Progenitor cell of endocrine pancreas (in vitro differentiated cells): ENCODE data around the gene GVQW3. TPM values are rescaled to one million over a fixed set of nuclear protein-coding genes. Genes with fewer than 3 reads are reported as not detected.

Source experiments
- DNase-seq: peaks from one replicate; pipeline ENCODE4 v3.0.0; 2021; ENCODE audit warnings: low spot score; ENCODE audit not compliant: unreplicated experiment
- H3K27ac Mint-ChIP-seq: 2 replicates; pipeline ENCODE4 v1.8.0; 2021; ENCODE audit warnings: mild to moderate bottlenecking, moderate library complexity, mixed read lengths
- H3K27me3 Mint-ChIP-seq: 2 replicates; pipeline ENCODE4 v1.8.0; 2021; ENCODE audit warnings: mixed read lengths
- H3K36me3 Mint-ChIP-seq: 2 replicates; pipeline ENCODE4 v1.8.0; 2022; ENCODE audit warnings: mixed read lengths; ENCODE audit not compliant: insufficient read depth
- H3K4me1 Mint-ChIP-seq: 2 replicates; pipeline ENCODE4 v1.8.0; 2021; ENCODE audit warnings: low read depth, mixed read lengths
- H3K4me3 Mint-ChIP-seq: 2 replicates; pipeline ENCODE4 v1.8.0; 2021; ENCODE audit warnings: low read depth, mild to moderate bottlenecking, moderate library complexity, mixed read lengths
- H3K9me3 Mint-ChIP-seq: 2 replicates; pipeline ENCODE4 v1.8.0; 2021; ENCODE audit warnings: low read depth, mixed read lengths
- total RNA-seq: library from RNA; stranded (reverse); gene quantifications from 2 replicates; pipeline ENCODE4 v1.2.1, GENCODE V29; 2021
- TF ChIP-seq, protein P1 (sequence below): fragments of 200-600 bp; sonication (generic); IDR thresholded peaks from one replicate; pipeline ENCODE4 v1.5.0; 2021; ENCODE audit warnings: antibody characterized with exemption, mild to moderate bottlenecking; ENCODE audit not compliant: unreplicated experiment

GVQW3 gene
- total RNA-seq, 1 donor from 2014 or later = 17.5 TPM

DNA sequence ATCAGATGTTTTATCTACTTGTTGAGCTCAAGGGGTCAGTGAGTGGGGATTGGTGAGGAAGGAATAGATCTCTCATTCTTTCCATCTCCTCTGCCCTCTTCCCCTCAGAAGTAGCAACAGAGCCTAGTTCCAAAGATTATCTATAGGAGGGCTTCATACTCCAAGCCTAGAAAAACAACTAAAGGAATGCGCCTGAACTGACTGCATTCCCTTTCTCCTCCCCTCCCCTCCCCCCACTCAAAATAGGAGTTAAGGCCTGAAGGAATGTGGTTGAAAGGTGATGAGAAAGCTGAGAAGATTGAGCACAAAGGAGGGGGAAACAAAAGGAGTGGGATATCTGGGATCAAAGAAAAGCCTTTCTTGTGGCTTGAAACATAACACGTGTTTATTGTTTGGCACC lies 74.2 kb downstream of the GVQW3 start:
- Mint-ChIP-seq H3K4me3 (no peak overlapping the region), H3K36me3 (peaks cover 9% of the 10 kb centered on the region), H3K27ac (peak overlapping the region; percentile 86), H3K4me1 (peaks cover 12% of the 10 kb centered on the region), H3K27me3 (no peaks in the 10 kb centered on the region), H3K9me3 (no peaks in the 10 kb centered on the region)
- no peak for DNase-seq
- TF ChIP-seq, protein P1, sequence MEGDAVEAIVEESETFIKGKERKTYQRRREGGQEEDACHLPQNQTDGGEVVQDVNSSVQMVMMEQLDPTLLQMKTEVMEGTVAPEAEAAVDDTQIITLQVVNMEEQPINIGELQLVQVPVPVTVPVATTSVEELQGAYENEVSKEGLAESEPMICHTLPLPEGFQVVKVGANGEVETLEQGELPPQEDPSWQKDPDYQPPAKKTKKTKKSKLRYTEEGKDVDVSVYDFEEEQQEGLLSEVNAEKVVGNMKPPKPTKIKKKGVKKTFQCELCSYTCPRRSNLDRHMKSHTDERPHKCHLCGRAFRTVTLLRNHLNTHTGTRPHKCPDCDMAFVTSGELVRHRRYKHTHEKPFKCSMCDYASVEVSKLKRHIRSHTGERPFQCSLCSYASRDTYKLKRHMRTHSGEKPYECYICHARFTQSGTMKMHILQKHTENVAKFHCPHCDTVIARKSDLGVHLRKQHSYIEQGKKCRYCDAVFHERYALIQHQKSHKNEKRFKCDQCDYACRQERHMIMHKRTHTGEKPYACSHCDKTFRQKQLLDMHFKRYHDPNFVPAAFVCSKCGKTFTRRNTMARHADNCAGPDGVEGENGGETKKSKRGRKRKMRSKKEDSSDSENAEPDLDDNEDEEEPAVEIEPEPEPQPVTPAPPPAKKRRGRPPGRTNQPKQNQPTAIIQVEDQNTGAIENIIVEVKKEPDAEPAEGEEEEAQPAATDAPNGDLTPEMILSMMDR = no peak

DNA sequence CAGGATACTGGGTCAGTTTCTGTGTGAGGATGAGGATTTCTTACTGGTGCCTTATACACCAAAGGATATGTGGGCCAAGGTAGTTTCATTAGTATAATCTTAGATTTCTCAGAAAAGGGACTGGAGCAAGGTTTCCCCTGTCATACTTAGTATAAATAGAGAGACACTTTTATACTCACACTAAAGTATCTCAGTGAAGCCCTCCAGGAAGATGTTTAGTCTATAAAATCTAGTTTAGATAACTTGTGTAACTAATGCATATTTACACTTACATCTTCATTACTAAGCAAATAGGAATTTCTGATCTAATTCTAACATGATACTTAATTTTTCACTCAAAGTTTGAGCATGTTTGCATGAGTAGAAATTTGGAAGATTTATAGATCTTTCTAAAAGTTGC lies 74.8 kb downstream of the GVQW3 start:
- TF ChIP-seq, protein P1 = no peak
- peaks cover 12% of the 10 kb centered on the region for H3K4me1 Mint-ChIP-seq
- H3K36me3 Mint-ChIP-seq = peaks cover 11% of the 10 kb centered on the region
- H3K27me3 Mint-ChIP-seq = no peaks in the 10 kb centered on the region
- DNase-seq = no peak
- no peak overlapping the region for H3K4me3 Mint-ChIP-seq
- H3K9me3 Mint-ChIP-seq = no peaks in the 10 kb centered on the region
- H3K27ac Mint-ChIP-seq = peak overlapping the region; percentile 86

DNA sequence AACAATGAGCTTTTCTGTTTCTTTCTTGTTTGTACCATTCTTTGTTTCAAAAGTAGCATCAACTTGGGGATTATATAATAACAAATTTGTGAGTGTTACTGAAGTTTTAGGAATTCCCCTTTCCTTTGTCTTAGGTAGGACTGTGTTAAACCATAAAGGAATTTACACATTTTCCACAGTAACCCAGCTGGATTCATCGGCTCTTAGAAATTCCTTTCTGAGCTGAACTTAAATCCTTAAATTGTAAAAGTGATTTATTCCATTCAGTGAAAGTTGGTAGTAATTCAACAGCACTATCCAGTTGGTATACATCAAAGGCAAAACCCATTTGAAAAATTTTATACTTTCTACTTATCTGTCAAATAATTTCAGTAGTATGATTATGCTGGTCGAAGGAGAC lies 75.4 kb downstream of the GVQW3 start:
- Mint-ChIP-seq H3K27me3 (no peaks in the 10 kb centered on the region), H3K4me1 (peaks cover 12% of the 10 kb centered on the region), H3K4me3 (no peak overlapping the region), H3K27ac (no peak overlapping the region), H3K36me3 (peaks cover 10% of the 10 kb centered on the region), H3K9me3 (no peaks in the 10 kb centered on the region)
- TF ChIP-seq, protein P1 = no peak
- DNase-seq = no peak

Other genes starting within 250 kb of the GVQW3 start
- 1.5 and 1.7 TPM in 2 replicates for gene WNT11, start 174.8 kb upstream of the GVQW3 start, total RNA-seq
- 51.1 and 52.4 TPM in 2 replicates for gene THAP12, start 191 bp upstream of the GVQW3 start, total RNA-seq
- gene EMSY, start 63.7 kb downstream of the GVQW3 start, total RNA-seq = 42.3 and 43.3 TPM in 2 replicates